ENCODE results near the gene PBX3.
"Not testable (repeated sequence)": the region's sequence is repeated elsewhere in the genome, so short reads cannot be mapped to it uniquely, and the experiment has no call there.

Gene PBX3

GRCh38 chr9:125771037-125771436 lies 23.9 kb downstream of the PBX3 start:
- H3K4me3 ChIP-seq (ENCODE audit: low read depth, low read length) = no peak overlapping the region
- no peak for TF ChIP-seq CTCF (IDR thresholded peaks at IDR 0.05; ENCODE audit: low read depth, low read length, missing control alignments)
- no peak for DNase-seq (ENCODE audit: low read depth)

GRCh38 chr9:125772740-125773139 lies 25.6 kb downstream of the PBX3 start:
- TF ChIP-seq CTCF (IDR thresholded peaks at IDR 0.05; ENCODE audit: low read depth, low read length, missing control alignments) = no peak
- no peak overlapping the region for H3K4me3 ChIP-seq (ENCODE audit: low read depth, low read length)
- no peak for DNase-seq (ENCODE audit: low read depth)

GRCh38 chr9:125774106-125774505 lies 26.9 kb downstream of the PBX3 start:
- no peak overlapping the region for H3K4me3 ChIP-seq (ENCODE audit: low read depth, low read length)
- no peak for TF ChIP-seq CTCF (IDR thresholded peaks at IDR 0.05; ENCODE audit: low read depth, low read length, missing control alignments)
- DNase-seq (ENCODE audit: low read depth) = no peak

- H3K4me3 ChIP-seq (ENCODE audit: low read depth, low read length); DNase-seq (ENCODE audit: low read depth): not testable (repeated sequence)
These were observed 29.6 kb downstream of the PBX3 start for GRCh38 chr9:125776789-125777188.

- not testable (repeated sequence) for DNase-seq (ENCODE audit: low read depth); H3K4me3 ChIP-seq (ENCODE audit: low read depth, low read length)
These were observed 31.5 kb downstream of the PBX3 start for GRCh38 chr9:125778538-125779219.

- not testable (repeated sequence) for H3K4me3 ChIP-seq (ENCODE audit: low read depth, low read length); DNase-seq (ENCODE audit: low read depth)
These were observed 32.0 kb downstream of the PBX3 start for GRCh38 chr9:125779220-125779565.

- no peak for TF ChIP-seq CTCF (IDR thresholded peaks at IDR 0.05; ENCODE audit: low read depth, low read length, missing control alignments)
These were observed 35.5 kb downstream of the PBX3 start for GRCh38 chr9:125782718-125783117.

GRCh38 chr9:125784286-125785049 lies 37.3 kb downstream of the PBX3 start:
- TF ChIP-seq CTCF (IDR thresholded peaks at IDR 0.05; ENCODE audit: low read depth, low read length, missing control alignments) = no peak
- no peak overlapping the region; the same call in 1 of the 2 replicates for H3K4me3 ChIP-seq (ENCODE audit: low read depth, low read length)
- no peak for DNase-seq (ENCODE audit: low read depth)

More at GRCh38 chr9:125782718-125783117, 35.5 kb downstream of the PBX3 start:
- H3K4me3 ChIP-seq (ENCODE audit: low read depth, low read length) = no peak overlapping the region
- no peak for DNase-seq (ENCODE audit: low read depth)

Measured in GM12864 (cell line).